Neutrophil (primary cell): ENCODE data around the gene S1PR4.
"Not testable (repeated sequence)": the region's sequence is repeated elsewhere in the genome, so short reads cannot be mapped to it uniquely, and the experiment has no call there.

Experiments
- H3K27ac ChIP-seq: fragments of 200-600 bp; sonication (generic); 2 replicates; pipeline ENCODE4 v1.5.1; 2016; ENCODE audit warnings: mild to moderate bottlenecking, moderate library complexity
- H3K27me3 ChIP-seq: fragments of 200-600 bp; sonication (generic); 2 replicates; pipeline ENCODE4 v1.6.0; 2016; ENCODE audit warnings: mild to moderate bottlenecking
- H3K36me3 ChIP-seq: fragments of 200-600 bp; sonication (generic); 2 replicates; pipeline ENCODE4 v1.5.1; 2017
- H3K4me1 ChIP-seq, 2 experiments: fragments of 200-600 bp in 1 of 2; sonication (generic) in 1 of 2; 1 replicate in 1 of 2; 2 replicates in 1 of 2; pipeline versions ENCODE4 v1.5.1 to v1.6.1; 2013 to 2016; ENCODE audit warnings: low read depth in 1 of 2, low read length in 1 of 2, mild to moderate bottlenecking in 1 of 2, moderate library complexity in 1 of 2; ENCODE audit not compliant: control insufficient read depth in 1 of 2, insufficient read depth in 1 of 2
- H3K4me3 ChIP-seq, 2 experiments: fragments of 200-600 bp in 1 of 2; sonication (generic) in 1 of 2; 1 replicate in 1 of 2; 2 replicates in 1 of 2; pipeline ENCODE4 v1.5.1; 2013 to 2016; ENCODE audit warnings: low read depth in 1 of 2, low read length in 1 of 2, mild to moderate bottlenecking in 1 of 2, moderate library complexity in 1 of 2
- H3K9me3 ChIP-seq: fragments of 200-600 bp; sonication (generic); 2 replicates; pipeline ENCODE4 v1.5.1; 2016
- CTCF ChIP-seq: fragments of 200-600 bp; sonication (generic); IDR thresholded peaks from 2 replicates; pipeline ENCODE4 v1.5.1; 2016; ENCODE audit warnings: antibody characterized with exemption

Gene S1PR4

GRCh38 chr19:3167533-3168272, 10.9 kb upstream of the S1PR4 start:
- peaks cover 63 to 82% of the 10 kb centered on the region in 2 experiments for H3K4me1 ChIP-seq
- H3K27ac ChIP-seq, result peak overlapping the region; percentile 96
- TF ChIP-seq CTCF, result no peak
- no peaks in the 10 kb centered on the region for H3K9me3 ChIP-seq
- no peak overlapping the region for H3K4me3 ChIP-seq
- no peaks in the 10 kb centered on the region for H3K36me3 ChIP-seq
- H3K27me3 ChIP-seq, result no peaks in the 10 kb centered on the region

DNA sequence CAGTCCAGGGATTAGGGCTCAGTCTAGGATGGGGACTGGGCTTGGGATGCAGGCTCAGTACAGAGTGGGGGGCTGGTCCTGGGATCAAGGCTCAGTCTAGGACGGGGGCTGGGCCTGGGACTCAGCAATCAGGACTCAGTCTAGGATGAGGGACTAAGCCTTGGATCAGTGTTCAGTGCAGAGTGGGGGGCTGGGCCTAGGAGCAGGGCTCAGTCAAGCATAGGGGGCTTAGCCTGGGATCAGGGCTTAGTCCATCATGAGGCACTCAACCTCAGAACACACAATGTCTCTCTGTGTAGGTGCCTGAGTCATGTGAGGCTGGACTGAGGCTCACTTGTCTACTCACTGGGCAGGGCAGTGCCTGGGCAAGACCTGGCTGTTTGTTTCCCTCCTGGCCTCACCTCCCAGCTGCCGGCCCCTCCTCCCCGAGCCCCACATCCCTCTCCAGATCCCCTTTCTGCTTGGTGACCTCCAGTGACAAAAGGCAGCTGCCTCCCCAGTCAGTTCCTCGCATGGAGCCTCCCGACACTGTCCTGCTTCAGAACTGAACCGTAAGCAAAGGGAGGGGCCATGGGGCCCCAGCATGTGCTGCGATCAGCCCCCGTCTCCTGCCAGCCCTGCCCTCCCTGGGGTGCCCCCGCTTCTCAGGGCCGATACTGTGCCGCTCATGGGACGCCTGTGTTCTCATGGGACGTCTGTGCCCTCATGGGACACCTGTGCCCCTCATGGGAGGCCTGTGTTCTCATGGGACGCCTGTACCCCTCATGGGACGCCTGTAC, 6.5 kb upstream of the S1PR4 start:
- no peaks in the 10 kb centered on the region for H3K9me3 ChIP-seq
- no peaks in the 10 kb centered on the region for H3K36me3 ChIP-seq
- peaks cover 33 to 54% of the 10 kb centered on the region in 2 experiments for H3K4me1 ChIP-seq
- no peak for TF ChIP-seq CTCF
- no peak overlapping the region for H3K4me3 ChIP-seq
- peak overlapping the region; percentile 59 for H3K27ac ChIP-seq
- no peaks in the 10 kb centered on the region for H3K27me3 ChIP-seq

DNA sequence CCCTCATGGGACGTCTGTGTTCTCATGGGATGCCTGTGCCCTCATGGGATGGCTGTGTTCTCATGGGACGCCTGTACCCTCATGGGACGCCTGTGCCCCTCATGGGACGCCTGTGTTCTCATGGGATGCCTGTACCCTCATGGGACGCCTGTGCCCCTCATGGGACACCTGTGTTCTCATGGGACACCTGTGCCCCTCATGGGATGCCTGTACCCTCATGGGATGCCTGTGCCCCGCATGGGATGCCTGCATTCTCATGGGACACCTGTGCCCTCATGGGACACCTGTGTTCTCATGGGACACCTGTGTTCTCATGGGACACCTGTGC, 5.9 kb upstream of the S1PR4 start:
- not testable (repeated sequence) for H3K9me3 ChIP-seq, H3K27me3 ChIP-seq, H3K4me3 ChIP-seq, H3K36me3 ChIP-seq
- Histone ChIP-seq H3K4me1 (peaks cover 32 to 54% of the 10 kb centered on the region in 2 experiments), H3K27ac (peak overlapping the region; percentile 59)

DNA sequence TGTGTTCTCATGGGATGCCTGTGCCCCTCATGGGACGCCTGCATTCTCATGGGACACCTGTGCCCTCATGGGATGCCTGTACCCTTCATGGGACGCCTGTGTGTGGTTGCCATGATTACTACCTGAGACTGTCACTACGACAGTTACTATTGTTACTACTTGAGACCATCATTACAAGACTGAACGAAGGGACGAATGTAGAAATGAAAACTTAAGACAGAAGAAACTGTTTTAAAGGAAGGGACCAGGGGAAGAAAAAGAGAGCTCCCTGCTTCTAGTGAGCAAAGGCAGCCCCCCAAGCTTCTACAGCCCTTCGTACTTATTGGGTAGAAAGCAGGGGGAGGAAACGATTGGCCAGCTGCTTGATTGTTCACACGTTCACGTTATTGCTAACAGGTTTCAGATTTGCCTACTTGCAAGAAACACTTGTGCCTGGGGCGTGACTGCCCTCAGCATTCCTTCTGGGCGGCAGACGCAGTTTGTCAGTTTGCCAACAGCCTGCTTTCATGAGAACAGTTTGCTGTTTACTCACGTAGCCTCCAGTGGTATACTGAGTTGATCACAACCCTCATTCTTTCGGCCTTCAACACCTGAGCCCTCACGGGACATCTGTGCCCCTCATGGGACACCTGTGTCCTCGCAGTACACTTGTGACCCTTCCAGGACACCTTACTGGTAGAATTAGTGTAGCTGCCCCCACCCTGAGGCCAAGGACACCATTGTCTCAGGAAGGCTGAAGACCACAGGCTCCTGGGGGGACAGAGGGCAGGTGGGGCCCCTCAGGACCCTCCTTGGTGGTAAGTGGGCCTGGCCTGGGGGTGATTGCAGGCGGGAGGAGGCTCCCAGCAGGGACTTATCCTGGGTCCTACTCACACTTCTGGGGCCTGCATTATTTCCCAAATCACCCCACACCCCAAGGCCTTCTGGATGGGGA, 2.5 kb upstream of the S1PR4 start:
- no peak for TF ChIP-seq CTCF
- peak overlapping the region; percentile 92 for H3K27ac ChIP-seq
- H3K9me3 ChIP-seq, result no peaks in the 10 kb centered on the region
- no peaks in the 10 kb centered on the region for H3K27me3 ChIP-seq
- peaks cover 16 to 47% of the 10 kb centered on the region in 2 experiments for H3K4me1 ChIP-seq
- peak overlapping the region; percentile 63 to 65 for H3K4me3 ChIP-seq
- H3K36me3 ChIP-seq, result peaks cover 6% of the 10 kb centered on the region

GRCh38 chr19:3176715-3177501, 1.7 kb upstream of the S1PR4 start:
- Histone ChIP-seq H3K9me3 (no peaks in the 10 kb centered on the region), H3K4me1 (peaks cover 22 to 49% of the 10 kb centered on the region in 2 experiments), H3K27ac (peak overlapping the region; percentile 92), H3K36me3 (peaks cover 15% of the 10 kb centered on the region), H3K4me3 (peak overlapping the region; percentile 63 to 65), H3K27me3 (no peaks in the 10 kb centered on the region)
- TF ChIP-seq CTCF, result no peak
